Measurements from ENCODE around the gene GHITM. TPM values are rescaled to one million over a fixed set of nuclear protein-coding genes. Genes with fewer than 3 reads are reported as not detected.

GHITM gene
- total and polyA plus RNA-seq, 2 of the 4 experiments (the other 2 are of a cell fraction): 103 to 185 TPM

GRCh38 chr10:84184517-84184916, 45.2 kb downstream of the GHITM start:
- Histone ChIP-seq H3K4me3 (ENCODE audit: insufficient read depth, low read depth, low read length) (no peak overlapping the region), H2AFZ (replicated peaks; ENCODE audit: low read length, poor library complexity) (no peak overlapping the region), H2BK120ac (ENCODE audit: low read depth, low read length) (no peak overlapping the region), H2BK15ac (ENCODE audit: low read depth, low read length) (no peak overlapping the region), H2BK5ac (ENCODE audit: low read depth, low read length, poor library complexity, severe bottlenecking) (no peak overlapping the region), H4K91ac (ENCODE audit: insufficient read depth, low read depth, low read length) (no peak overlapping the region), H3K36me3 (ENCODE audit: control insufficient read depth, insufficient read depth, low read length) (no peaks in the 10 kb centered on the region), H2BK20ac (ENCODE audit: low read depth, low read length) (no peak overlapping the region), H3K18ac (ENCODE audit: low read depth, low read length) (no peak overlapping the region), H3K79me1 (ENCODE audit: low read depth in 1 of 2, low read length in 2 of 2) (no peaks in the 10 kb centered on the region), H2AK9ac (replicated peaks; ENCODE audit: low read depth, low read length, poor library complexity) (no peak overlapping the region), H3K9me3 (ENCODE audit: control insufficient read depth, insufficient read depth, low read length) (no peaks in the 10 kb centered on the region), H3K14ac (replicated peaks; ENCODE audit: low read depth, low read length) (no peak overlapping the region), H3K9me1 (ENCODE audit: insufficient read depth, low read length) (peaks cover 8% of the 10 kb centered on the region), H3K27me3 (ENCODE audit: control insufficient read depth, insufficient read depth, low read length) (no peaks in the 10 kb centered on the region; the same call in 1 of the 2 replicates), H3K9ac (ENCODE audit: low read depth, low read length) (no peak overlapping the region), H3K56ac (ENCODE audit: extremely low read depth, insufficient read depth, low read length) (no peak overlapping the region), H3K4me1 (ENCODE audit: control insufficient read depth, insufficient read depth, low read length) (no peaks in the 10 kb centered on the region), H3K23ac (ENCODE audit: low read depth, low read length) (no peak overlapping the region), H4K20me1 (ENCODE audit: insufficient read depth, low read length) (no peaks in the 10 kb centered on the region), H3K4me2 (ENCODE audit: low read depth, low read length) (no peak overlapping the region), H4K8ac (ENCODE audit: low read depth in 2 of 2, low read length in 2 of 2) (no peak overlapping the region), H3K4ac (ENCODE audit: low read depth, low read length) (no peak overlapping the region), H3K27ac (ENCODE audit: insufficient read depth, low read length) (no peak overlapping the region), H2AK5ac (ENCODE audit: low read depth, low read length) (no peak overlapping the region), H4K5ac (ENCODE audit: low read depth, low read length) (no peak overlapping the region)
- DNase-seq (no peak), ATAC-seq (ENCODE audit: low read depth) (no peak)
- dilution Hi-C loops (cut with HindIII; ENCODE audit: low sequenced_read_pairs, unreplicated experiment): no loop called here
- intact Hi-C loops (cut with micrococcal nuclease): no loop called here
- BruUV-seq (replicated peaks): no TSS peak
- ChIA-PET POLR2A (ENCODE audit: unreplicated experiment) (no interaction called here), CTCF (no interaction called here)
- 17% methylated on average over 1 of the region's 4 CpGs; no CpG with 5 or more reads in 1 of the 2 experiments for WGBS, 2 experiments (ENCODE audit: extremely low coverage in 2 of 2, insufficient read length in 1 of 2)
- in situ Hi-C loops (cut with MboI; ENCODE audit: low sequenced_read_pairs): no loop called here
- TF ChIP-seq MXI1 (IDR thresholded peaks at IDR 0.05; ENCODE audit: borderline replicate concordance, low read depth, low read length) (no peak), CHD1 (IDR thresholded peaks at IDR 0.05; ENCODE audit: low read depth, low read length) (no peak), CTCF (conservative IDR thresholded peaks at IDR 0.05; ENCODE audit: low read depth, low read length) (no peak), CEBPB (IDR thresholded peaks at IDR 0.05; ENCODE audit: low read depth, low read length) (no peak), ELK1 (IDR thresholded peaks at IDR 0.05; ENCODE audit: borderline replicate concordance, low read depth, low read length) (no peak), RAD21 (IDR thresholded peaks at IDR 0.05; ENCODE audit: low read length) (no peak), BHLHE40 (IDR thresholded peaks at IDR 0.05; ENCODE audit: low read depth, low read length) (no peak), RFX5 (IDR thresholded peaks at IDR 0.05; ENCODE audit: low read depth, low read length) (no peak), POLR2A (IDR thresholded peaks at IDR 0.05; ENCODE audit: low read depth, low read length) (no peak), RCOR1 (IDR thresholded peaks at IDR 0.05; ENCODE audit: insufficient replicate concordance, low read length) (no peak), MAZ (IDR thresholded peaks at IDR 0.05; ENCODE audit: borderline replicate concordance, low read depth, low read length) (no peak), SMC3 (IDR thresholded peaks at IDR 0.05; ENCODE audit: low read depth, low read length) (no peak), FOS (IDR thresholded peaks at IDR 0.05; ENCODE audit: low read depth, low read length) (no peak), MAFK (IDR thresholded peaks at IDR 0.05; ENCODE audit: low read depth, low read length) (no peak), NFE2L2 (IDR thresholded peaks at IDR 0.05; ENCODE audit: low read depth, low read length) (no peak)
- TF ChIP-seq, protein P1, sequence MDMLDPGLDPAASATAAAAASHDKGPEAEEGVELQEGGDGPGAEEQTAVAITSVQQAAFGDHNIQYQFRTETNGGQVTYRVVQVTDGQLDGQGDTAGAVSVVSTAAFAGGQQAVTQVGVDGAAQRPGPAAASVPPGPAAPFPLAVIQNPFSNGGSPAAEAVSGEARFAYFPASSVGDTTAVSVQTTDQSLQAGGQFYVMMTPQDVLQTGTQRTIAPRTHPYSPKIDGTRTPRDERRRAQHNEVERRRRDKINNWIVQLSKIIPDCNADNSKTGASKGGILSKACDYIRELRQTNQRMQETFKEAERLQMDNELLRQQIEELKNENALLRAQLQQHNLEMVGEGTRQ (IDR thresholded peaks at IDR 0.05; ENCODE audit: low read depth, low read length): no peak
